COR-L47 (cell line): ENCODE results near the gene POTEH.
"Not testable (repeated sequence)": the region's sequence is repeated elsewhere in the genome, so short reads cannot be mapped to it uniquely, and the experiment has no call there.

Experiments used
- DNase-seq: peaks from one replicate; lab custom pipeline; 2025; lab: John Stamatoyannopoulos, UW

POTEH gene

DNA sequence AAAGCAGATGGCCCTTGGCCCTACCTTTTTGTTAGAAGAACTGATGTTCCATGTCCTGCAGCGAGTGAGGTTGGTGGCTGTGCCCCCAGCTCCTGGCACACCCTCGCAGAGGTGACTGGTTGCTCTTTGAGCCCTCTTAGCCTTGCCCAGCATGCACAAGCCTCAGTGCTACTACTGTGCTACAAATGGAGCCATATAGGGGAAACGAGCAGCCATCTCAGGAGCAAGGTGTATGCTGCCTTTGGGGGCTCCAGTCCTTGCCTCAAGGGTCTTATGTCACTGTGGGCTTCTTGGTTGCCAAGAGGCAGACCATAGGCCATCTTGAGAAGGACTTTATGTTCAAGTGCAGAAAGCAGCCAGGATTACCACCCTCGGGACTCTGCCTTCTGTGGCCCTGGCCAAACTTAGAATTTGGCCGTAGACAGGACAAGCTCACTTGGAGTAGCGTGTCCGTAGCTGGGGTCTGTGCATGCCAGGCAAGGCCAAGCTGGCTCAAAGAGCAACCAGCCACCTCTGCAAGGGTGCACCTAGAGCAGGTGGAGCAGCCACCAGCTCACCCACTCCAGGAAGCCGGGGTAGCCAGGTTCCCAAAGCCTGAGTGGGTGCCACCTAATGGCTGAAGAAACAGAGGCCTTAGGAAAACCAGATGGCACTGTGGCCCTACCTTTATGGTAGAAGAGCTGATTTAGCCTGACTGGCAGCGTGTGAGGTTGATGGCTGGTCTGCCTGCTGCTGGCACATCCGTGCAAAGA, 48.5 kb downstream of the POTEH start:
- not testable (repeated sequence) for DNase-seq

DNA sequence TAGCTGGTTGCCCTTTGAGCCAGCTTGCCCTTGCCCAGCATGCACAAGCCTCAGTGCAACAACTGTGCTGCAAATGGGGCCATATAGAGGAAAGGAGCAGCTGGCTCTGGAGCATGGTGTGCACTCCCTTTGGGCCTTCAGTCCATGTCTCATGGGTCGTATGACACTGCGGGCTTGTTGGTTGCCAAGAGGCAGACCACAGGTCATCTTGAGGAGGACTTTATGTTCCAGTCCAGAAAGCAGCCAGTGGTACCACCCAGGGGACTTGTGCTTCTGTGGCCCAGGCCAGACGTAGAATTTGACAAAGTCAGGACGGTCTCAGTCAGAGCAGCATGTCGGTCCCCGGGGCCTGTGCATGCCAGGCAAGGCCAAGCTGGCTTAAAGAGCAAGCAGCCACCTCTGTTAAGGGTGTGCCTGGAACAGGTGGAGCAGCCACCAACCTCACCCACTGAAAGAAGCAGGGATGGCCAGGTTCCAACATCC, 49.1 kb downstream of the POTEH start:
- not testable (repeated sequence) for DNase-seq

DNA sequence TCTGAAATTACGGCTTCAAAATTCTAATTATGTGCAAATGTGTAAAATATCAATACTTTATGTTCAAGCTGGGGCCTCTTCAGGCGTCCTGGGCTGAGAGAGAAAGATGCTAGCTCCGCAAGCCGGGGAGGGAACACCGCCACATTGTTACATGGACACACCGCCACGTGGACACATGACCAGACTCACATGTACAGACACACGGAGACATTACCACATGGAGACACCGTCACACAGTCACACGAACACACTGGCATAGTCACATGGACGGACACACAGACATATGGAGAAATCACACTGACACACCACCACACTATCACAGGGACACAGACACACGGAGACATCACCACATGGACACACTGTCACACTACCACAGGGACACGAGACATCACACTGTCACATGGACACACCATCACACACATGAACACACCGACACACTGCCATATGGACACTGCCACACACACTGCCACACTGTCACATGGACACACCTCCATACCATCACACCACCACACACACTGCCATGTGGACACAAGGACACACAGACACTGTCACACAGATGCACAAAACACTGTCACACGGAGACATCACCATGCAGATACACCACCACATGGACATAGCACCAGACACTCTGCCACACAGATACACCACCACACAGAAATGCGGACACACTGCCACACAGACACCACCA, 58.0 kb downstream of the POTEH start:
- DNase-seq: not testable (repeated sequence)

DNA sequence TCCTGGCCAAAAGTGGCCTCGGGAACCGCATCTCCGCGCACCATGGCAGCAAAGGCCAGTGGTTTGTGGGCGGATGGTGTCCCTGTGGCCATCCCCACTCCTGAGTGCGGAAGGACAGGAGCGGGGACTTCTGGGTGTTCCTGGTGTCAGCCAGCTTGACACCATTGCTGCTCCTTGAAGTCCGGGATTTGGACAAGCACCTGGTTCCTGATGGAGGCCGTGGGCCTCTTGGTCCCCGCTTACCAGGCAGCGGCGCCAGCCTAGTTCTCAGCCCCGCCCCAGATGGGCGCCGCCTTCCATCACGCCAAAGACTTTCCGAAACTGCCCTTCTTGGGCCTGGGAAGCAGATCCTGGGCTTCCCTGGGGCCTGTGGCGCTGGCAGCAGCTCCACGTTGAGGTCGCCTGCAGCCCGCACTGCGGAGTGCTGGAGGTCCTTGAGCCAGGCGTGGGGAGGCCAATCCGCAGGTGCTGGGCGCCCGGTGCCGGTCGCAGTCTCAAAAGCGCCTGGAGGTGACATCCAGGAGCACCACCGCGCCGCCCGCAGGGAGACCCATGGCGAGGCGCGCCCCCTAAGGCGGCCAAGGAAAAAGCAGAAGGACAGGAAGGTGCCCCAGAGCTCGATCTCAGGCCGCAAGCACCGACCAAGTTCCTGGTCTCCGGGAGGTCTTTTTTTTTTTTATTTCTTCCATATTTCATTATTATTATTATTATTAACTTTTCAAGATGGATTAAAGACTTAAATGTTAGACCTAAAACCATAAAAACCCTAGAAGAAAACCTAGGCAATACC, 59.5 kb downstream of the POTEH start:
- not testable (repeated sequence) for DNase-seq

DNA sequence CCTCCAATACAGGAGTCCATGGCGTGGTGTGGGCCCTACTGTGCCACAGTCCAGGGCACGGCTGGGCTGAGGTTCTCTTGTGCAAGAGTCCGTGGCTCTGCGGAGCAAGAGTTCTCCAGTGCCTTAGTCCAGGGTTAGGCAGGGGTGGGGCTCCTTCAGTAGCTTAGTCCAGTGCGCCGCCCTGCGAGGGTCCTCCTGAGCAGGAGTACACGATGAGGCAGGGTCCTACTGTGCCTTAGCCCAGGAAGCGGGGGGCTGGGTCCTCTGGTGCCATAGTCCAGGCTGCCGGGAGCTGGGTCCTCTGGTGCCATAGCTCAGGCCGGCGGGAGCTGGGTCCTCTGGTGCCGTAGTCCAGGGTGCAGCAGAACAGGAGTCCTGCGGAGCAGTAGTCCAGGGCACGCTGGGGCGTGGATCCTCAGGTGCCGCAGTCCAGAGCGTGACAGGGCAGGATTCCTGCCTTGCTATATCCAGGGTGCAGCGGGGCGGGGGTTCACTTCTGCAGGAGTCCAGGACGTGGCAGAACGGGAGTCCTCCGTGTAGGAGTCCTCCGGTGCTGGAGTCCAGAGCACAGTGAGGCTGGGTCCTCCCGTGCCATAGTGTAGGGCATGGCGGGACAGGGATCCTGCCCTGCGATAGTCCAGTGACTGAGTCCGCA, 69.7 kb downstream of the POTEH start:
- DNase-seq: not testable (repeated sequence)

DNA sequence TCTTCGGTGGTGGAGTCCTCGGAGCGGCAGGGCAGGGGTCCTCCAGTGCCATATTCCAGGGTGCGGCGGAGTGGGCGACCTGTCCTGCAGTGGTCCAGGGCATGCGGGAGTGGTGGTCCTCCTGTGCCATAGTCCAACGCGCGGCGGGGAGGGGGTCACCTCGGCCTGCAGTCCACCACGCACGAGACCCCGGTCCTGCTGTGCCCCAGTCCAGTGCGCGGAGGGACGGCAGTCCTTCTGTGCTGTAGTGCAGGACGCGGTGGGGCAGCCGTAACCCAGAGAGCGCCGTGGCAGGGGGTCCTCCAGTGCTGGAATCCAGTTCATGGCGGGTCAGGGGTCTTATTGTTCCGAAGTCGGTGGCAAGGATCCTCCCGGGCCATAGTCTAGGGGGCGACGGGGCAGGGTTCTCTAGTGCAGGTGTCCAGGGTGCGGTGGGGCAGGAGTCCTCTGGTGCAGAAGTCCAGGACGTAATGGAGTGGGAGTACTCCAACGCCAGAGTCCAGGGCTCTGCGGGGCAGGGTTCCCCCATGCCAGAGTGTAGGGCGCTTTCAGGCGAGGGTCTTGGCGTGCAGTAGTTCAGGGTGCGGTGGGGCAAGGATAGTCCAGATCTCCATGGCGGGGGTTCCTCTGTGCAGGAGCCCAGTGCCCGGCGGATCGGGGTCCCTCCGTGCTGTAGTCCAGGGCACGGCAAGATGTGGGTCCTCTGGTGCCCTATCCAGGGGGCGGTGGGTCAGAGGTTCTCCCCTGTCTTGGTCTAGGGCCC, 70.7 kb downstream of the POTEH start:
- DNase-seq: not testable (repeated sequence)

DNA sequence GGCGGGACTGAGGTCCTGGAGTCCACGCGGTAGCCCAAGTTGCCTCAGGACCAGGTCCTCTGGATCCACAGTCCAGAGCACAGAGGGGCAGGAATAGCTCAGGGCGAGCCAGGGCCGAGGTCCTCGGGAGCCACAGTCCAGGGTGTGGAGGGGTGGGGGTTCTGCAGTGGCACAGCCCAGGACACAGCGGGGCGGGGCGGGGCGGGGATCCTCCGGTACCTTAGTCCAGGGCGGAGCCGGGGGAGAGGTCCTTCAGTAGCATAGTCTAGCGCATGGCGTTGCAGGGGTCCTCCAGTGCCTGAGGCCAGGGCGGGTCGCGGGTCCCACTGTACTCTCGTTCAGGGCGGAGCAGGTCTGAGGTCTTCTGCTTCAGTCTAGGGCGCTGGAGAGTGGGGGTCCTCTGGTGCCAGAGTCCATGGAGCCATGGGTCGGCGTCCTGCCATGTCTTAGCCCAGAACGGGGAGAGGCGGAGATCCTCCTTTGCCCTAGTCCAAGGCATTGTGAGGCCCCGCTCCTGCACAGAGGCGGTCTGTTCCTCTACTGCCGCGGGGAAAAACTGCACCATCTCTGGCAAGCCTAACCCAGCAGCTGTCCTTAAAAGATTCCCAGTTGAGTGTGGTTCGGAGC, 71.4 kb downstream of the POTEH start:
- DNase-seq: not testable (repeated sequence)

DNA sequence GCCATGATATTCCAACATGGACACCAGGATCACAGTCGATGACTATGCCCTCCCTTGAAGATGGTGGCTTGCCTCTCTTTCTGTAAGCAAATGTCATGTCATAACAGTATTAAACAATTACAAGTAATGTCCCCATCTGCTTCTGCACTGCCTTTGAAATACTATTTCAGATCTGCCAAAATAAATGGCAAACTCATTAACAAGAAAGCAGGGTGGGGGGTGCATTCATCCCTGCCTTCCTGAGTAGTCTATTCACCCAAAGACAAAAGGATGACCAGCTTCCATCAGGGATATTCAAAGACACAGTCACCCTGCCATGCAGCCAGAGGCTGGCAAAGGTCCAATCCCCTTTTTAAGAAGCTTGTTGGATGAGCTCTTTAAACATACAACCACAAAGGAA, 73.7 kb downstream of the POTEH start:
- DNase-seq: not testable (repeated sequence)
